Kidney (tissue), 14 donors: ENCODE measurements around the gene HNRNPA3. TPM values are rescaled to one million over a fixed set of nuclear protein-coding genes. Genes with fewer than 3 reads are reported as not detected.

Experiments used
- DNase-seq, 5 donors: peaks; one replicate each; pipeline ENCODE4 v3.0.0-alpha.2; 2013 to 2020
- FAIRE-seq: peaks from 2 replicates; lab custom pipeline; 2012; peaks lifted over from hg19 to GRCh38; lab: Jason Lieb, UNC
- H3K27ac ChIP-seq, 2 donors: one replicate each; pipeline ENCODE4 v1.7.0; 2013; ENCODE audit warnings: low read depth in 2 of 2, low read length in 2 of 2, inconsistent platforms in 1 of 2
- H3K27me3 ChIP-seq: one replicate; pipeline ENCODE4 v1.7.1; 2013; ENCODE audit warnings: low read length, inconsistent platforms; ENCODE audit not compliant: control insufficient read depth, insufficient read depth
- H3K36me3 ChIP-seq, 3 donors: one replicate each; pipeline versions ENCODE4 v1.7.0 to v1.7.1; 2013; ENCODE audit warnings: low read length in 3 of 3, control low read depth in 1 of 3, inconsistent platforms in 1 of 3; ENCODE audit not compliant: insufficient read depth in 3 of 3, control insufficient read depth in 2 of 3
- H3K4me1 ChIP-seq, 3 donors: one replicate each; pipeline versions ENCODE4 v1.7.0 to v1.7.1; 2013; ENCODE audit warnings: low read length in 3 of 3, inconsistent platforms in 1 of 3, low read depth in 1 of 3; ENCODE audit not compliant: control insufficient read depth in 2 of 3, insufficient read depth in 2 of 3
- H3K4me3 ChIP-seq, 3 donors: one replicate each; pipeline versions ENCODE4 v1.7.0 to v1.8.1; 2013; ENCODE audit warnings: low read length in 3 of 3, control low read depth in 1 of 3, inconsistent platforms in 1 of 3
- H3K9ac ChIP-seq, 3 donors: one replicate each; pipeline versions ENCODE4 v1.7.0 to v1.7.1; 2013; ENCODE audit warnings: low read length in 3 of 3, control low read depth in 1 of 3, inconsistent platforms in 1 of 3
- H3K9me3 ChIP-seq, 3 donors: one replicate each; pipeline versions ENCODE4 v1.7.0 to v1.7.1; 2013; ENCODE audit warnings: low read length in 3 of 3, control low read depth in 1 of 3, inconsistent platforms in 1 of 3; ENCODE audit not compliant: control insufficient read depth in 2 of 3, insufficient read depth in 1 of 3
- CTCF ChIP-seq: IDR thresholded peaks from 3 replicates; pipeline ENCODE4 v1.5.1; 2012; ENCODE audit warnings: mild to moderate bottlenecking, moderate library complexity, borderline replicate concordance; ENCODE audit not compliant: insufficient read depth; ENCODE audit errors: extremely low read depth
- intact Hi-C: fragments of 100-400 bp; cut with DNase I; formaldehyde crosslinking; loops from one replicate; pipeline ENCODE4 v1.11.1; 2022
- polyA plus RNA-seq: library from polyadenylated mRNA; stranded (reverse); fragments of 350-450 nt; fragmentation: Illumina TruSeq; extraction: RNeasy Lipid Tissue Mini Kit (QIAGEN cat#74804); gene quantifications from one replicate; pipeline ENCODE4 v1.2.3, GENCODE V29; 2014; ENCODE audit warnings: low read depth, low replicate concordance; ENCODE audit not compliant: insufficient read depth
- total RNA-seq: library from RNA; stranded (reverse); fragmentation: NEBNext Ultra II Directional; extraction: Animal tissue kit (Norgen Biotek cat#: 25700); gene quantifications from one replicate; pipeline ENCODE4 v1.2.1, GENCODE V29; 2021
- donor health status: control.
- donor health status: control.
- donor health status: control.
- donor health status: control.
- donor health status: control.
- donor health status: DM: yes; HTN: yes; CAD: no.
- donor health status: Normal renal cell carcinoma (clear cell type).

Gene HNRNPA3
- total and polyA plus RNA-seq, 2 donors from 2014 or later = 156 to 173 TPM

- H3K36me3 ChIP-seq = peaks cover 0 to 2% (median 0%) of the 10 kb centered on the region in 3 donors
- no peak overlapping the region for H3K27ac ChIP-seq
- no peak for FAIRE-seq
- intact Hi-C loops = no loop called here
- TF ChIP-seq CTCF = no peak
- no peak overlapping the region for H3K4me3 ChIP-seq
- DNase-seq = no peak
- peaks cover 0 to 63% (median 58%) of the 10 kb centered on the region in 3 donors for H3K4me1 ChIP-seq
- no peaks in the 10 kb centered on the region for H3K9me3 ChIP-seq
- H3K9ac ChIP-seq = no peak overlapping the region
- H3K27me3 ChIP-seq = no peaks in the 10 kb centered on the region
Measured at GRCh38 chr2:177253704-177254103, 41.1 kb downstream of the HNRNPA3 start.

GRCh38 chr2:177254433-177255226 lies 42.0 kb downstream of the HNRNPA3 start:
- Histone ChIP-seq H3K27ac (peak overlapping the region in 1 of 2 donors; percentile 34), H3K4me1 (peaks cover 0 to 61% (median 60%) of the 10 kb centered on the region in 3 donors), H3K36me3 (peaks cover 0 to 2% (median 0%) of the 10 kb centered on the region in 3 donors), H3K9ac (no peak overlapping the region), H3K9me3 (no peaks in the 10 kb centered on the region), H3K4me3 (no peak overlapping the region), H3K27me3 (no peaks in the 10 kb centered on the region)
- no peak for FAIRE-seq
- peak in 3 of 5 donors; percentile 36 to 55 (median 51) for DNase-seq
- peak; percentile 16 for TF ChIP-seq CTCF
- intact Hi-C loops = no loop called here

- no peak for TF ChIP-seq CTCF
- Histone ChIP-seq H3K4me1 (peaks cover 0 to 57% (median 55%) of the 10 kb centered on the region in 3 donors), H3K9ac (no peak overlapping the region), H3K4me3 (peak overlapping the region in 1 of 3 donors; percentile 0), H3K9me3 (no peaks in the 10 kb centered on the region), H3K27ac (no peak overlapping the region), H3K27me3 (no peaks in the 10 kb centered on the region), H3K36me3 (peaks cover 0 to 2% (median 0%) of the 10 kb centered on the region in 3 donors)
- DNase-seq (no peak), FAIRE-seq (no peak)
- intact Hi-C loops = no loop called here
Measured at GRCh38 chr2:177255227-177255601, 42.6 kb downstream of the HNRNPA3 start.
